Measurements from ENCODE around the gene MCF2L.

MCF2L gene

DNA sequence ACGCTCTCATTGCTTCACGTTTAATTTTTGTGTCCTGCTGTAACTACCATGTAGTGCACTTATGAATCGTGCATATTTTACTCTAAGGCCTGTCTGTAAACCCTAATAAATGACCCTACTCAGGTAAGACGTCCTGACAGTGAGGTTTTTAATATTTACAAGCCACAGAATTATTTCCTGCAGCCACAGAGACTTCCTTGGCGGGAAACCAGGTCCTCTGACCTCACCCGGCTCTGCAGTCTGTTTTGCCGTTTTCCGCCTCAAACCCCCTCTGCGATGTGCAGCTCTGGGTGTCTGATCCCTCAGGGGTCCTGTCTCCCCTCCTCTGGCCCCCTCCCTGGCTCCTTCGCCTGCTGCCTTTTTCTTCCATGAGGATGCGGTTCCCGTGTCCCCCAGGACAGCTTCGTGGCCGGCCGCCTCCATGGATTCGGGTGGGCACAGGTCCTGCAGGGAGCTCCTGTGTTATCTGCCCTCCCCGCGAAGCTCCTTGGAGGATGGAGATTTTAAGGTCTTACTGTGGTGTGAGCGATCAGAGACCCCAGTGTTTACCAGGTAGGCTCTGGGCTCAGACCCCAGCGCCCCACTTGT, 66.3 kb downstream of the MCF2L start:
- no peak for FAIRE-seq

DNA sequence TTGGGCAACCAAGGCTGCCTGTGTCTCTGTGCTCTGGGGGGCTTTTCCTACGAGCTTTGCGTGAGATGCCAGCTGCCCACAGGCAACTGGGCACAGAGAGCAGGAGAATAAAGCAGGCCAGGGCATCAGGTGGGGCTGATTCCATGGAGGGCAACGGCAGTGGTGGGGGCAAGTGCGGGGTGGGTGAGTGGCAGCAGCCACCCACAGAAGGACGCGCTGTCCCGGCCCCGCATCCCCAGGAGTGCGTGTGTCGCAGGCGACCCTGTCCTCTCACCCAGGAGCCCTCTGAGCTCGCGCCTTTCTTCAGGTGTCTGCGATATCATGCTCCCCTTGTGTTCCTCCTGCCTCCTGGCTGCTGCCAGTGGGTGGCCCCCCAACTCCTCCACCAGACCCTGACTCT, 67.4 kb downstream of the MCF2L start:
- no peak for FAIRE-seq

DNA sequence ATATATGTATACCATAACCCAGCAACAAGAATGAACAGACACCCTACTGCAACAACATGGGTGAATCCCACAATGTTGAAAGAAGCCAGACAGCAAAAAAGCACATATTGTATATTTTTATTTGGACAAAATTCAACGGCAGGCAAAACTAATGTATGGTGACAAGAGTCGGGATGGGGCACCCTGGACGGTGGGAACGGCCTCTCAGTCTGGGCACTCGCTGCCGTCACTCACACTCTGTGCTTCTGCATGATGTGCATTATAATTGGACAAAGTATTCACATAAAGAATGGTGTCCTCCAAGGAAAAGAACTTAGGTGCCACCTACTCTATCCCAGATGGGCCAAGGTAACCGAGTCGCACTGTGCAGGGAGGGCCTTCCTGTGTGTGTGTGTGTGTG, 71.0 kb downstream of the MCF2L start:
- no peak for FAIRE-seq

DNA sequence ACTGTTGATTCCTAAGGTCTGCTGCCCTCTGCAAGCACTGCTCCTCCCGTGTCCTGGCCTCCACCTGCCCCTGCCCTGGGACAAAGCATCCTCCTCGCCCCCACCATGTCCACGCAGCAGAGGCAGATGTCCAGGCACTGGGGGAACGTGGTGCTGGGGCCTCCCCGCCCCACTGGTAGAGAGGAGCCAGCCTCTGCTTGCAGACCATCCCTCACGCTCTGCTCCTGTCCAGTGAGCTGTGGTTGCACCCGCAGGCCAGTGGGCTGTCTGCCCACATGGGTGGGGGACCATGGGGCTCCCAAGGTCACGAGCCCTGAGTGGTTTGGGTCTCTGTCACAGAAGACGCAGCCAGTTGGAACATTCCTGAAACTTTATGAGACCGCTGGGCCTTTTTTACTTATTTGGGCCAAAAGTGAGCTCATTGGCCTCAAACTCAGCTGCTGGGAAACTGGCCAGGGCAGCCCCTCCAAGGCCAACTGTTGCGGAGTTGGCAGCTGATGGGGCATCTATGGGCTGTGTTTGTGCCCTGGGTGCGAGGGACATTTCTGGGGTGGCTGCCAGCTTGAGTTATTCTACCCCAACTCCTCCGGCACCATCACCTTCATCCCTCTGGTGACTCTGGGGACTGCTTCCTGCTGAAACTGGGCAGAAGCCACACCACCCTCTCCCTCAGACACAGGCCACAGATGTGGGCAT, 71.7 kb downstream of the MCF2L start:
- no peak for FAIRE-seq

DNA sequence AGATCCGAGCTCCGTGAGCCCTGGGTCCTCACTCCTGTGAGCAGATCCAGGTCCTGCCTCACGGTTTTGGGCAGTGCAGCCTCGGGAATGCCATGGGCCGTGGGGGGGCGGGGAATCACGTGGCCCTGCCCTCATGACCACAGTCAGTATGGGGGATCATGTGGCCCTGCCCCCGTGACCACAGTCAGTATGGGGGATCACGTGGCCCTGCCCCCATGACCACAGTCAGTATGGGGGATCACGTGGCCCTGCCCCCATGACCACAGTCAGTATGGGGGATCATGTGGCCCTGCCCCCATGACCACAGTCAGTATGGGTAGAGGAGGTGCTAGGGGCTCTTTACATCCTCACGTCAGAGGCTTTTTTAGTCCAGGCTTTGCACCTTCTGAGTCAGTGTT, 72.3 kb downstream of the MCF2L start:
- no peak for FAIRE-seq

DNA sequence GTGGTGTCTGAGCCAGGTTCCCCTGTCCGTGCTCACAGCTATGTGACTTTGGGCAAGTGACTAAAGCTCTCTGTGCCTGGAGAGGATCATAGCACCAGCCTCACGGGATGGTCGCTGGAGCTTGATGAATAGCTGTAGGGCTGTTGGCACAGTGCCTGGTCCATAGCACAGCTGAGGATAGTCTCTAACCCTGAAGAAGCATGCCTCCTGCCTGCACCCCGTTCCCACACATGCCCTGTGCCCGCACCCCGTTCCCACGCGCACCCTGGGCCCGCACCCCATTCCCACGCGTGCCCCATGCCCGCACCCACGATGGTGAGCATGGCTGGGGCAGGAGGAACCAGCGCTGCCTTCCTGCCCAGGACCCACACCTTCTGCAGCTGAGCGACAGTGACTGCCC, 72.9 kb downstream of the MCF2L start:
- FAIRE-seq = no peak

DNA sequence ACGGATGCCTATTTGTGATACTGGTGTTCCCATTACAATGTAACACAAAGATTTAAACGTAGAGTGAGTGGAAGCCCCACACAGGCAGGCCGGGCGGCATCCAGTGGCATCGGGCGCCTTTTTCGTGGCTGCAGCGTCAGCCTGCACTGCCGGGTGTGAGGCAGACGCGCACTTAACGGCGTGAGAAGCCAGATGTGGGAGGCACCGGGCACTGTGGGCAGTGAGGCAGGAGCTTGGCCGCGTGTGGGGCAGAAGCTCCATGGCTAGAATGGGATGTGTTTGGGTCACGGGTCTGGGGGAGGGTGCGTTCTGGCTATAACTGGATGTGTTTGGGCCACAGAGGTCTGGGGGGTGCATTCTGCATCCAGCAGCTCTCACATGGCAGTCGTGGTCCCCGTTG, 73.4 kb downstream of the MCF2L start:
- FAIRE-seq = no peak

DNA sequence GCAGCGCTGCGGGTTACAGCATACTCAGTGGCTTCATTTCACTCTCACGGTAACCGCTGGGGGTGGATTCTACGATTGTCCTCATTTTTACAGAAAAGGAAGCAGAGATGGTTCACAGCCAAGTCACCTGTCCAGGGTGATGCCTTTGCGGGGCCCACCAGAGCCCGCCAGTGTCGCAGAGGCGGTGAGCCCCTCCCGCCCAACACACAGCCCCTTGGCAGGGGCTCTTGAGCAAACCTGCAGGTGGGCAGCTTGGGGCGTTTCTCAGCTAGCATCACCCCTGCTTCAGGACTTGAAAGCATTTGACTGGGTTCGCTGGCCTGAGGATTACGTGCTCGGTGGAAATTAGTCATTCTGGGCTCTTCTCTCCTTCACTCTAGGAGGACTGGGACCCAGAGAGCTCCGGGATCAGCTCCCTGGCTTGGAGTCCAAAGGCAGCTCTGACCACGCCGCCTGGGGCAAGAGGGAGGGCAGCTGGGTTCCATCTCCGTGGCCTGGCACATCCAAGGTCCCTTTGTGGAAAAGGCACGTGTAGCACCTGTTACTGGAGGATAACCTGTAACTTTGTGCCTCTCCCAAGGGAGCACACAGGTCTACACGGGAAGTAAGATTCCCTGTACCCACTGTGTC, 74.1 kb downstream of the MCF2L start:
- no peak for FAIRE-seq

DNA sequence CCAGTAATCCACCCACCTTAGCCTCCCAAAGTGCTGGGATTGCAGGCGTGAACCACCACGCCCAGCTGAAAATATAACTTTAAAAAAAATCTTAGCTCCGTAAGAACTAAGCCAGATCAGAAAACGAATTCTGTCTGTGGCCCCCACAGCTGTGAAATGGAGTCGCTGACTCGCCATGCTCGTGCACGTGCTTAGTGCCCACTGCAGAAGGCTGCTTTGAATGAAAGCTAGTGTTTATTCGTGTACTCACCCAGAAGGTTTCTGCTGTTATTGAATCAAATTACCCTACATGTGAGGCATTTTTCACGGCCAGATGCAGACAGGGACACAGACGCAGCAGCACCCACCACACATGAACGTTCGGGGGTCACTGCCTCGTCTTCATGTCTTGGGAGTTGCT, 74.9 kb downstream of the MCF2L start:
- FAIRE-seq = no peak

DNA sequence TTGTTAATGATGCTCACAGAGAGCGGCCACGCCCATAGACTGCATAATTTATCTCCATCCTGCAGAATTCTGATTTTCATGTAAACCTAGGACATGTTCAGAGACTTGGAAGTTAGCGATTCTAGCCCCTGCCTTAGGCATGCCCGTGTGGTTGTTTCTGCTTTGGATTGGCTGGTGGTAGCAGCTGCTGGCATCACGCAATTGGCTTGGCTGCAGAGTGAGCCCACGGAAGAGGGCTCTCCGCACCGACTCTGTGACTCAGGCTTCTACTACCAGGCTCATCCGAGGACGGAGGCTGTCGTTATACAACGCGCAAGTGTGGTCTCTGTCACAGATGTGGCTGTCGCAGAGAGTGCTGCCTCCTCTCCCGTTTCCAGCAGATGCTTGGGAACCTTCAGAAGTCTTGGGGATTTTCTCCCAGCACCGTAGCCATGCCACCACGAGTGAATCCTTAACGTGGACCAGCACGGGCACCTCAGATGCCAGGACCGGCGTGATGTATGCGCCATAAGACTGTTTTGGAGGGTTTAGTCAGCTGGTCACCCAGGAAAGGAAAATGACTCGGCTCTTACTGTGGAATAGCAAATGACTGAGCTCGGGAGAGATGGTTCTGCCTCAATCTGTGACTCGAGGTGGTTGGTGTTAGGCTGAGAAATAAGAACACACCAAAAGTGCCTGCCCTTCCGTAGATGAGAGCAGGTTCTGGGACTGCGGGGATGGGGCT, 75.5 kb downstream of the MCF2L start:
- no peak for FAIRE-seq

DNA sequence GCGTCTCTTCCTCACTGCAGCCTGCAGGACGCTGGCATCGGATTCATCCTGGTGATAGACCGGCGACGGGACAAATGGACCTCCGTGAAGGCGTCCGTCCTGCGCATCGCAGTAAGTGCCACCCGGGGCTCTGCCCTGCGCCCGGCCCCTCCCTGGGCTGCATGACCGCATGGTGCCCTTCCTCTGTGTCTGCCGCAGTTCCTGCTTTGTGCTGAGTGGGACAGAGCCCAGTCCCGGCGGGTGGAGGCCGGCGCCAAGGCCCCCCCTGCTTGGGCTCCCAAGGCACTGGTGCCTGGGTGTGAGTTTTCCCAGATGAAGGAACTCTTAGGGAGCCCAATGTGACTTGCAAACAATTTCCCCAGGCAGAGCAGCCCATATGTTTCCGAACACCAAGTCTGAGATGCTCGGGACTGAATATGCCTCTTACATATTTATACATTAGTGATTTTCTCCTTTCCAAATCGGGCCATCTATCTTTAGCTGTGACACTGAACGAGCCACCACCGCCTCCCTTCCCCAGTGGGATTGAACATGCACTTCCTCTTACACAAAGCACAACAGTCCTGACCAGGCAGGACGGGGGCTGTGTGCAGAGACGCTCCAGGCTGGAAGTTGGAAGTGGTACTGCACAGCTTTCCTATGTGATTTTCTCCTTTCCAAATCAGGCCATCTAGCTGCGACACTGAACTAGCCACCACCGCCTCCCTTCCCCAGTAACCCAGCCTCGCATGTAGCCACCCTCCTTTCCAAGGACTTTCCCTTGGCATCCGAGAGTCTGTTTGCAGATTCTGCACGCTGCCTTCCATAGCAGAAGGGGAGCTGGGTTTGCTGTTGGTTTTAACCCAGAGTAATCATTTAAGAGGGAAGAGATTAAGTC, 76.5 kb downstream of the MCF2L start:
- FAIRE-seq = no peak

DNA sequence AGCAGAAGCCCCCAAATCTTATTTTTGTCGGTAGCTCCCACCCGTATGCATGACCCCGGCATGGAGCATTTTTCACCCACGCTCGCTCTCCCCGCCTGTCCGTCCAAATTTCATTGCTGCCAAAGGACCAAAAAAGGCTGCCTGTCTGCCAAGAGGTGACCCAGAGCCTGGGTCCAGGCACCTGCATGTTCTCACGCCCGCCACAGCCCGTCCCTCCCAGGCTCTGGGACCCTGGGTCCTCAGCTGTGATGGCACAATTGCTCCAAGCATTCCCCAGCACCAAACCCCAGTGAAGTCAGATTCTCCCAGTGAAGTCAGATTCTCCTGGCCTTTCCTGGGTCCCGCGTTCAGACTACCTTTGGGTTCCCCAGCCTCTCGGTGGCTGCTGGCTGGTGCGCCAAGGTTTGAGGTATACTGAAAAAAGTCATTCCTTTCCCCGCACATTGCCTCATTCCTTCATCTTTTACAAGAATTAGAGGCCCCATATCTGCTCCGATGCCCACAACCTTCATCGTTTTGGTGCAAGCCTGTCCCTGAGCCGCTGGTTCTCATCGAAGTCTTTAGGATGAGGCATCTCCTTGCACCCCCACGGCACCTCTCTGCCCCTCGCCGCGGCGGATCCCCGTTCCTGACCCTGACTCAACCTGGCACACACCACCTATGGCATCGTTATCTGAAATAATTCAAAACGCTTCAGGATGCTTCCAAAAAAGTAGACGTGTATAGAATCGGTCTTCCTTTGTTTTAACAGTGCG, 77.3 kb downstream of the MCF2L start:
- FAIRE-seq = no peak

DNA sequence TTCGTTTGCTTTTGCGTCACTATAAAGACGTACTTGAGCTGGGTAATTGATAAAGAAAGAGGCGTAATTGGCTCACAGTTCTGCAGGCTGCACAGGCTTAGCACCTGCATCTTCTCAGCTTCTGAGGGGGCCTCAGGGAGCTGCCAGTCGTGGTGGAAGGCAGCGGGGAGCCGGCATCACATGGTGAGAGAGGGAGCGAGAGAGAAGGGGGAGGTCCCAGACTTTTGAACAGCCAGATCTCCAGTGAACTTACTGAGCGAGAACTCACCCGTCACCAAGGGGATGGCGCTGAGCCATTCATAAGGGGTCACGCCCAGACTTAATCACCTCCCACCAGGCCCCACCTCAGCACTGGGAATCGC, 77.8 kb downstream of the MCF2L start:
- no peak for FAIRE-seq

DNA sequence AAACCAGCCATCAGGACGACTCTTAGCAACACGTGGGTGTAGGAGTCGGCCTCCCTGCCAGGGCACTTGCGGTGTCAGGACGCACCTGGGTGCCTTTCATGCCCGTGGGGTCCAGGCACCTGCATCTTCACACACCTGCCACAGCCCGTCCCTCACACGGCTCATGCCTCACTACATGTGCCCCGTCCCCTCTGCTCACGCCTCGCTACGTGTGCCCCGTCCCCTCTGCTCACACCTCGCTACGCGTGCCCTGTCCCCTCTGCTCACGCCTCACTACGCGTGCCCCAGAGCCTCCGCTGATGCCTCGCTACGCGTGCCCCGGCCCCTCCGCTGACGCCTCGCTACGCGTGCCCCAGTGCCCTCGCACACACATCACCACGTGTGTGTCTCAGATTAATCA, 78.6 kb downstream of the MCF2L start:
- FAIRE-seq = no peak

DNA sequence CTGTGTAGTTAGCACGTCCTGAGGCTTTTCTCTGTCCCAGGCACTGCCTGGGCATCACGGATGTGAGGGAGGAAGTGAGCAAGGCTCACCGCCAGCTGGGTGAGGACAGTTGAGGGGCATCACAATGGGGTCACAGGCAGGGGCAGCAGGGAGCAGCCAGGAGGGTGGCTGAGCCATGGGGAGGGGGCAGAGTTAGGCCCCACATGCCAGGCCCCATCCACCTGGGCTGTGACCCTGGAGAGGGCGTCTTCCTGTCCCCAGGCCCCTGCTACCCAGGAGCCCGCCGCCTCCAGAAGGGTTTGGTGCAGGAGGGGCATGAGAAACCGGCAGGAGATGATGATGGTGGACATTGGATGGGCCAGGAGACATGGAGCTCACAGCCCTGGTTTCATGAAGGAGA, 79.8 kb downstream of the MCF2L start:
- FAIRE-seq = no peak

DNA sequence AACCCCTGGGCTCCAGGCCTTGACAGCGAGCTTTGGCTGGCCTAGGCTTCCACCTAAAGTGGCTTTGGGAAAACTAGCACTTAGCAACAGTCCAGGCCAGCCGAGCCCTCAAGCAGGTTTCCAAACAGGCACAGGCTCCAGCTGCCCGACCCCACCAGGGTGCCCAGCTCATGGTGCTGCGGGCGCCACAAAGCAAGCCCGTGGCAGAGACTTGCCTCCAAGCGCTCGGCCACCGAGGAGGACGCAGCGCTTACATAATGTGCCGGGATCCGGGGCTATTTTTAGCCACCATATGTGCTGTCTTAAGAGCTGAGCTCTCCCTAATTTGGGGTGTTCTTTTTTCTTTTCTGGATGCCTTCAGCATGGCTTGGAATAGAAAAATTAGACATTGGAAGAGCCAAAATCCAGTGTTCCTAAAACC, 80.5 kb downstream of the MCF2L start:
- FAIRE-seq = no peak

DNA sequence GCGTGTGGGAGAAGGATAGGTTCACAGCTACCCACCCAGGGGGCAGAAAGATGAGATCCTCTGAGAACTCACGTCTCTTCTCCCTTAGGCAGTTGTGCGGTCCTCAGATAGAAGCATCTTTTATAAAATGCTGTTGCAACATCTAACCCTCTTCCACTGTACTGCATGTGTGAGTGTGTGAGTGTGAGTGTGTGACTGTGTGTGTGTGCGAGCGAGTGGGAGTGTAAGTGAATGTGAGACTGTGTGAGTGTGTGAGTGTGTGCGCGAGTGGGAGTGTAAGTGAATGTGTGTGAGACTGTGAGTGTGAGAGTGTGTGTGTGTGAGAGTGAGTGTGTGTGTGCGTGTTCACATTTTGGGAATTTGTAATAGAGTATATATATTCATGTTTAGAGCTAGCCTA, 81.0 kb downstream of the MCF2L start:
- FAIRE-seq = no peak

DNA sequence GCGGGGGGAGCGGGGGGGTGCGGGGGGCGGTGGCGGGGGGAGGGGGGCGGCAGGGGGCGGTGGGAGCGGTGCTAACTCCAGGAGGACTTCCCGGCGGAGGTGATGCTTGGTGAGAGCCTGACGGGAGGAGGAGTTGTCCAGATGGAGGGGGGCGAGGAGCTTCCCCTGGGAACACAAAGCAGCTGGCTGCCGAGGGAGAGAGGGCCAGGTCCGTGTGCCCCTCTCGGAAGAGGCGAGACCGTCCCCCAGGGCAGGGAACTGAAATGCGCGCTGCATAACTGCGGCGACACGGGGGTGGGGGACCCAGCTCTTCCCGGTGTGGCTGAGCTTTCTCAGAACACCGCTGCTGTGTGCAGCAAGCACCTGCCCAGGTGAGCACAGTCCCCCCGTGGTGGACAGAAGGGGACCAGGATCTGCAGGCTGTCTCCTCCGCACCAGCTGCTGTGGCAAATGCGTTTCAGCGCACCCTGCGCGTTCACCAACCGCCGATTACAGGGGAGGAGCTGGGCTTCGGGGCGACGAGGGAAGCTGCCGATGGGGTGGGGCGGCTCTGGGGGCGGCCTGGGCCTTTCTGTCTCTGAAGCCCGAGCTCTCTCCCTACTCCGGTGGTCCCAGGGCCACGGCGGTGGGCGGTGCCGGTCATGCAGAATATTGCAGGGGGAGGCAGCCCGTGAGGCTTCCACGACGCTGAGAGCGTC, 81.9 kb downstream of the MCF2L start:
- FAIRE-seq = no peak

DNA sequence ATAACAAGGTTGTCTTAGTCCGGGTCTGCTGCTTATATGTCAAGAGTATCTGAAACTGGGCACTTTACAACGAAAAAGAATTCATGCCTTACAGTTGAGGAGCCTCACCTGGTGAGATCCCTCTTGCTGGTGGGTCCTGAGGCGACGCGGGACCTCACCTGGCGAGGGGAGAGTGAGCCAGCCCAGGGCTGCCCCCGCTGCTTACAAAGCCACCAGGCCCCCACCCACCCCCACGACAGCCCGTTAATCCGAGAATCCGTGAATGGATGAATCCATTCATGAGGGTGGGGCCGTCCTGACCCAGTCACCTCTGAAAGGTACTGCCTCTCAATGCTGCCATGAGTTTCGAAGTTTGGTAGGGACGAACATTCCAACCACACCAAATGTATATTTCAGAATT, 82.6 kb downstream of the MCF2L start:
- FAIRE-seq = no peak

DNA sequence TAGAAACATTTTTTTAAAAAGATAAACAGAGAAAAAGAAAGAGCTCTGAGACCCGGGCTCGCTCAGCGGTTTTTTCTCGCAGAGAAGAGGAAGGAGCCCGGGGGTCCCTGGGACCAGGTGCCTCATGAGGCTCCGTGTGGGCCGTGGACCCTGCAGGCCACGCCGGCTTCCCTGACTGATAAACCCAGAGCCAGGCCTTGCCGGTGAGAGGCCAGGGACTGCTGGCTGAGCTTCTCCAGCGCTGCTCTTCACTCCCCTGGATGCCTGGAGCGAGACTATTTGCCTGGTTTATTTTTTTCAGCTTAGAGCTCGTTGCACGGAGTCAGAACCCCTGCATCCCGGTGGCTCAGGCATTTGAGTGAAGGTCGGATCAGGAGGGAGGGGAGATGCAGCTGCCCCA, 83.2 kb downstream of the MCF2L start:
- FAIRE-seq = no peak

DNA sequence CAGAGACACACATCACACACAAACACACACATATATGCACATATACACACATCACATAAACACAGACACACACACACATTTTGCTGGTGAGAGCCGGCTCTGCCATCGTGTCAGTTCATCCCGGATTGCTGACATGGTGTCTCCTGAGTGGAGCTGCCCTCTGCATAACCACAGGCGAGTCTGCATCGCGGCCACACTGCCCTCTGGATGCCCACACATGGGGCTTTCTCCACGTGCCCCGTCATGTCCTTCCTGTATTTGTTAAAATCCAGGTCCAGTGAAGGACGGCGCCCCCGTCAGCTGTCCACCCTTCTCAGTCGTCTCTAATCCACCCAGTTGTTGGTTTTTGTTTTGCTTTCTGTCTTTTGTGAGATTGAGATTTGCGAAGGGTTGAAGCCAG, 84.0 kb downstream of the MCF2L start:
- FAIRE-seq = no peak

DNA sequence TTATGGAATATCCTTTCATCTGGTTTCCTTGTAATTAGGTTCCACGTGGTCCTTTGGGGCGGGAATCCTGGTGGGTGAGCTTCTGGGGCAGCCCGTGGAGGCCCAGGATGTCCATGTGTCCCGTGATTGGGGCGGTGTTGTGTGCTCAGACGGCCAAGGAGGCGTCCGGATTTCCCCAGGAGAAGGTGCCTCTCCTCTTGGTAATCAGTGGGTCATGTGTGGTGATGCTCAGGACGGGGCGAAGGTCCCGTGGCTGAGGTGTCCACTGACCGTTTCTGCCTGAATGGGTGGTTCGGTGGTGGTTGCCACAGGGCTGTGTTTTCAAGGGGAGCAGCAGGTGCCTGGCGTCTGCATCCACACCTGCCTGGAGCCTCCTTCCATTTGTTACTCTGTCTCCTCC, 84.4 kb downstream of the MCF2L start:
- no peak for FAIRE-seq
